ENCODE results near the gene UMOD.

DNA sequence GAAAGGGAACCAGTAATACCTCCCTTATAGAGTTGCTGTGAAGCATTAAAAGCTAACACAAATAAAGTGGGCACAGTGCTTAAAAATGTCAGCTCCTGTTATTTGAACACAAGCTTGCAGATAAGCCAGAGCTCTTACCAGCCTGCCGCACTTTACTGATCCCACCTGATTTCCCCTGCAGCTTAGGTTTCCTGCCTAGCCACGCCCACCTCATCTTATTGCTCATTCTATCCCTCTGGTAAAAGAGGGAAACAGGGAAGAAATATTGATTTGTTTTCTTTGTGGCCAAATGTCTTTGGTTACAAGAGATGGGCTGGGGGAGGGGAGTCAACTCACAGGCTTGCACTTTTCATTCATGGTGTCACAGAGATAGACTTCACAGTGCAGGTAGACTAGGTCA lies 15.6 kb downstream of the UMOD start:
- TF ChIP-seq, protein P1, sequence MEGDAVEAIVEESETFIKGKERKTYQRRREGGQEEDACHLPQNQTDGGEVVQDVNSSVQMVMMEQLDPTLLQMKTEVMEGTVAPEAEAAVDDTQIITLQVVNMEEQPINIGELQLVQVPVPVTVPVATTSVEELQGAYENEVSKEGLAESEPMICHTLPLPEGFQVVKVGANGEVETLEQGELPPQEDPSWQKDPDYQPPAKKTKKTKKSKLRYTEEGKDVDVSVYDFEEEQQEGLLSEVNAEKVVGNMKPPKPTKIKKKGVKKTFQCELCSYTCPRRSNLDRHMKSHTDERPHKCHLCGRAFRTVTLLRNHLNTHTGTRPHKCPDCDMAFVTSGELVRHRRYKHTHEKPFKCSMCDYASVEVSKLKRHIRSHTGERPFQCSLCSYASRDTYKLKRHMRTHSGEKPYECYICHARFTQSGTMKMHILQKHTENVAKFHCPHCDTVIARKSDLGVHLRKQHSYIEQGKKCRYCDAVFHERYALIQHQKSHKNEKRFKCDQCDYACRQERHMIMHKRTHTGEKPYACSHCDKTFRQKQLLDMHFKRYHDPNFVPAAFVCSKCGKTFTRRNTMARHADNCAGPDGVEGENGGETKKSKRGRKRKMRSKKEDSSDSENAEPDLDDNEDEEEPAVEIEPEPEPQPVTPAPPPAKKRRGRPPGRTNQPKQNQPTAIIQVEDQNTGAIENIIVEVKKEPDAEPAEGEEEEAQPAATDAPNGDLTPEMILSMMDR (IDR thresholded peaks at IDR 0.05), result no peak
- TF ChIP-seq POLR2A (IDR thresholded peaks at IDR 0.05), result no peak
